Parathyroid adenoma (tissue), 2 donors: ENCODE measurements around the gene MID1IP1.

ENCODE experiments used
- H2AFZ ChIP-seq: fragments of 300-600 bp; sonication (generic); one replicate; pipeline ENCODE4 v1.7.0; 2017; ENCODE audit warnings: antibody characterized with exemption, mild to moderate bottlenecking
- H3K27ac ChIP-seq: fragments of 300-600 bp; sonication (generic); one replicate; pipeline ENCODE4 v1.7.0; 2017
- H3K27me3 ChIP-seq: fragments of 300-600 bp; sonication (generic); one replicate; pipeline ENCODE4 v1.7.0; 2017; ENCODE audit warnings: low read length; ENCODE audit not compliant: control insufficient read depth, insufficient read depth
- H3K36me3 ChIP-seq: fragments of 300-600 bp; sonication (generic); one replicate; pipeline ENCODE4 v1.7.0; 2017; ENCODE audit warnings: low read length; ENCODE audit not compliant: control insufficient read depth, insufficient read depth
- H3K4me1 ChIP-seq: fragments of 300-600 bp; sonication (generic); one replicate; pipeline ENCODE4 v1.7.0; 2017; ENCODE audit warnings: control low read depth
- H3K4me2 ChIP-seq: fragments of 300-600 bp; sonication (generic); one replicate; pipeline ENCODE4 v1.7.0; 2017; ENCODE audit warnings: low read length
- H3K4me3 ChIP-seq: fragments of 300-600 bp; sonication (generic); one replicate; pipeline ENCODE4 v1.7.0; 2017; ENCODE audit warnings: low read depth, low read length
- H3K79me2 ChIP-seq: fragments of 300-600 bp; sonication (generic); one replicate; pipeline ENCODE4 v1.7.0; 2017; ENCODE audit warnings: control low read depth
- H3K9ac ChIP-seq: fragments of 300-600 bp; sonication (generic); one replicate; pipeline ENCODE4 v1.7.0; 2017; ENCODE audit warnings: mild to moderate bottlenecking
- H3K9me3 ChIP-seq: fragments of 300-600 bp; sonication (generic); one replicate; pipeline ENCODE4 v1.7.0; 2017; ENCODE audit warnings: low read length; ENCODE audit not compliant: control insufficient read depth
- CTCF ChIP-seq: fragments of 300-600 bp; sonication (generic); IDR thresholded peaks from one replicate; pipeline ENCODE4 v1.7.0; 2017; ENCODE audit warnings: antibody characterized with exemption, mild to moderate bottlenecking
- donor health status: primary hyperparathyroidism.

MID1IP1 gene

GRCh38 chrX:38800981-38801845 is at the start of gene MID1IP1:
TSS of gene MID1IP1 (plus strand) at chrX:38801459. CDS start at chrX:38804947, 3,488 bp downstream.
- Histone ChIP-seq H3K27me3 (no peaks in the 10 kb centered on the region), H3K27ac (peak within 1 kb of the TSS; percentile 77), H3K9ac (no peak within 1 kb of the TSS), H3K36me3 (no peaks in the 10 kb centered on the region), H3K4me2 (peak within 1 kb of the TSS; percentile 66), H2AFZ (peak within 1 kb of the TSS; percentile 76), H3K79me2 (no peaks in the 10 kb centered on the region), H3K9me3 (no peaks in the 10 kb centered on the region), H3K4me3 (peak within 1 kb of the TSS; percentile 82), H3K4me1 (no peaks in the 10 kb centered on the region)
- no peak for TF ChIP-seq CTCF

GRCh38 chrX:38754102-38754790 is 47.0 kb upstream of the MID1IP1 start:
- Histone ChIP-seq H3K4me1 (no peaks in the 10 kb centered on the region), H3K9ac (no peak overlapping the region), H3K4me2 (no peak overlapping the region), H3K27ac (no peak overlapping the region), H3K9me3 (no peaks in the 10 kb centered on the region), H3K79me2 (no peaks in the 10 kb centered on the region), H3K4me3 (no peak overlapping the region), H3K27me3 (no peaks in the 10 kb centered on the region), H2AFZ (no peak overlapping the region), H3K36me3 (no peaks in the 10 kb centered on the region)
- peak; percentile 40 for TF ChIP-seq CTCF

GRCh38 chrX:38754818-38755718 is 46.2 kb upstream of the MID1IP1 start:
- no peaks in the 10 kb centered on the region for H3K9me3 ChIP-seq
- H3K4me3 ChIP-seq = no peak overlapping the region
- no peaks in the 10 kb centered on the region for H3K36me3 ChIP-seq
- no peak overlapping the region for H2AFZ ChIP-seq
- no peak overlapping the region for H3K9ac ChIP-seq
- no peak overlapping the region for H3K4me2 ChIP-seq
- no peaks in the 10 kb centered on the region for H3K4me1 ChIP-seq
- H3K27ac ChIP-seq = no peak overlapping the region
- no peaks in the 10 kb centered on the region for H3K79me2 ChIP-seq
- no peak for TF ChIP-seq CTCF
- no peaks in the 10 kb centered on the region for H3K27me3 ChIP-seq

GRCh38 chrX:38760883-38761282 is 40.4 kb upstream of the MID1IP1 start:
- no peak for TF ChIP-seq CTCF
- Histone ChIP-seq H3K9me3 (no peaks in the 10 kb centered on the region), H2AFZ (no peak overlapping the region), H3K27me3 (no peaks in the 10 kb centered on the region), H3K4me1 (no peaks in the 10 kb centered on the region), H3K36me3 (no peaks in the 10 kb centered on the region), H3K27ac (no peak overlapping the region), H3K79me2 (no peaks in the 10 kb centered on the region), H3K9ac (no peak overlapping the region), H3K4me3 (no peak overlapping the region), H3K4me2 (no peak overlapping the region)
